ENCODE results near the gene GALR2. TPM values are rescaled to one million over a fixed set of nuclear protein-coding genes. Genes with fewer than 3 reads are reported as not detected.

Gene GALR2
- total and polyA plus RNA-seq, 2 experiments from 2014 or later = 0.18 TPM; not detected in 1

- Histone ChIP-seq H3K4me1 (ENCODE audit: insufficient read depth) (no peaks in the 10 kb centered on the region), H3K9ac (no peak overlapping the region), H3K4me2 (ENCODE audit: unreplicated experiment) (no peak overlapping the region), H3K27ac (no peak overlapping the region), H3K9me2 (ENCODE audit: insufficient read depth) (no peaks in the 10 kb centered on the region), H3K9me3 (ENCODE audit: low read depth) (no peaks in the 10 kb centered on the region), H3K79me2 (ENCODE audit: insufficient read depth) (no peaks in the 10 kb centered on the region), H3K4me3 (no peak overlapping the region), H4K20me1 (ENCODE audit: insufficient read depth) (no peaks in the 10 kb centered on the region), H2AFZ (no peak overlapping the region), H3K27me3 (replicated peaks; ENCODE audit: insufficient read depth) (no peaks in the 10 kb centered on the region), H3K36me3 (ENCODE audit: low read depth) (peaks cover 7% of the 10 kb centered on the region; the same call in 1 of the 2 replicates), H3F3A (ENCODE audit: insufficient read depth) (no peaks in the 10 kb centered on the region)
- 84% methylated on average over 17 of the region's 17 CpGs for WGBS, 2 experiments (ENCODE audit: low coverage in 1 of 2, low lambda C conversion rate in 2 of 2, missing lambda C conversion rate in 2 of 2)
- DNase-seq = no peak
- in situ Hi-C loops (cut with MboI) = no loop called here
- TF ChIP-seq EZH2 (IDR thresholded peaks at IDR 0.05; ENCODE audit: insufficient read depth, poor library complexity, severe bottlenecking) (no peak), EZH2phosphoT487 (IDR thresholded peaks at IDR 0.05; ENCODE audit: insufficient read depth, low read depth) (no peak)
These were observed 10.6 kb downstream of the GALR2 start for GRCh38 chr17:76085066-76085730.

- Histone ChIP-seq H3K9me2 (ENCODE audit: insufficient read depth) (no peaks in the 10 kb centered on the region), H4K20me1 (ENCODE audit: insufficient read depth) (no peaks in the 10 kb centered on the region), H3K9me3 (ENCODE audit: low read depth) (no peaks in the 10 kb centered on the region), H3K27ac (no peak overlapping the region), H3K79me2 (ENCODE audit: insufficient read depth) (no peaks in the 10 kb centered on the region), H2AFZ (no peak overlapping the region), H3K9ac (no peak overlapping the region), H3K4me1 (ENCODE audit: insufficient read depth) (no peaks in the 10 kb centered on the region), H3K4me3 (no peak overlapping the region), H3K36me3 (ENCODE audit: low read depth) (peaks cover 7% of the 10 kb centered on the region; the same call in 1 of the 2 replicates), H3F3A (ENCODE audit: insufficient read depth) (no peaks in the 10 kb centered on the region), H3K4me2 (ENCODE audit: unreplicated experiment) (no peak overlapping the region), H3K27me3 (replicated peaks; ENCODE audit: insufficient read depth) (no peaks in the 10 kb centered on the region)
- in situ Hi-C loops (cut with MboI) = no loop called here
- TF ChIP-seq EZH2phosphoT487 (IDR thresholded peaks at IDR 0.05; ENCODE audit: insufficient read depth, low read depth) = no peak
- no peak for TF ChIP-seq EZH2 (IDR thresholded peaks at IDR 0.05; ENCODE audit: insufficient read depth, poor library complexity, severe bottlenecking)
- DNase-seq = no peak
- WGBS, 2 experiments (ENCODE audit: low coverage in 1 of 2, low lambda C conversion rate in 2 of 2, missing lambda C conversion rate in 2 of 2) = 86 to 87% methylated on average over 12 to 13 of the region's 13 CpGs
These were observed 11.3 kb downstream of the GALR2 start for GRCh38 chr17:76085731-76086366.

GRCh38 chr17:76086384-76086783 lies 11.8 kb downstream of the GALR2 start:
- no peaks in the 10 kb centered on the region for H4K20me1 ChIP-seq (ENCODE audit: insufficient read depth)
- no peak overlapping the region for H2AFZ ChIP-seq
- no peak overlapping the region for H3K4me3 ChIP-seq
- no peak overlapping the region for H3K9ac ChIP-seq
- H3K27me3 ChIP-seq (replicated peaks; ENCODE audit: insufficient read depth) = no peaks in the 10 kb centered on the region
- no peaks in the 10 kb centered on the region for H3K9me3 ChIP-seq (ENCODE audit: low read depth)
- H3K27ac ChIP-seq = no peak overlapping the region
- H3K4me1 ChIP-seq (ENCODE audit: insufficient read depth) = no peaks in the 10 kb centered on the region
- H3K9me2 ChIP-seq (ENCODE audit: insufficient read depth) = no peaks in the 10 kb centered on the region
- WGBS, 2 experiments (ENCODE audit: low coverage in 1 of 2, low lambda C conversion rate in 2 of 2, missing lambda C conversion rate in 2 of 2) = 99% methylated on average over 8 to 9 of the region's 9 CpGs
- peaks cover 7% of the 10 kb centered on the region; the same call in 1 of the 2 replicates for H3K36me3 ChIP-seq (ENCODE audit: low read depth)
- H3K4me2 ChIP-seq (ENCODE audit: unreplicated experiment) = no peak overlapping the region
- DNase-seq = no peak
- no peaks in the 10 kb centered on the region for H3K79me2 ChIP-seq (ENCODE audit: insufficient read depth)
- no peaks in the 10 kb centered on the region for H3F3A ChIP-seq (ENCODE audit: insufficient read depth)
- TF ChIP-seq EZH2phosphoT487 (IDR thresholded peaks at IDR 0.05; ENCODE audit: insufficient read depth, low read depth) (no peak), EZH2 (IDR thresholded peaks at IDR 0.05; ENCODE audit: insufficient read depth, poor library complexity, severe bottlenecking) (no peak)
- in situ Hi-C loops (cut with MboI) = no loop called here

GRCh38 chr17:76087531-76087930 lies 12.9 kb downstream of the GALR2 start:
- Histone ChIP-seq H4K20me1 (ENCODE audit: insufficient read depth) (no peaks in the 10 kb centered on the region), H3F3A (ENCODE audit: insufficient read depth) (no peaks in the 10 kb centered on the region), H3K4me3 (no peak overlapping the region), H3K9ac (no peak overlapping the region), H3K9me3 (ENCODE audit: low read depth) (no peaks in the 10 kb centered on the region), H3K9me2 (ENCODE audit: insufficient read depth) (no peaks in the 10 kb centered on the region), H3K4me1 (ENCODE audit: insufficient read depth) (no peaks in the 10 kb centered on the region), H2AFZ (no peak overlapping the region), H3K27ac (no peak overlapping the region), H3K36me3 (ENCODE audit: low read depth) (peaks cover 7% of the 10 kb centered on the region; the same call in 1 of the 2 replicates), H3K27me3 (replicated peaks; ENCODE audit: insufficient read depth) (no peaks in the 10 kb centered on the region), H3K4me2 (ENCODE audit: unreplicated experiment) (no peak overlapping the region), H3K79me2 (ENCODE audit: insufficient read depth) (no peaks in the 10 kb centered on the region)
- no peak for DNase-seq
- WGBS, 2 experiments (ENCODE audit: low coverage in 1 of 2, low lambda C conversion rate in 2 of 2, missing lambda C conversion rate in 2 of 2) = 94 to 96% methylated on average over 11 of the region's 11 CpGs
- in situ Hi-C loops (cut with MboI) = no loop called here
- TF ChIP-seq EZH2phosphoT487 (IDR thresholded peaks at IDR 0.05; ENCODE audit: insufficient read depth, low read depth) (no peak), EZH2 (IDR thresholded peaks at IDR 0.05; ENCODE audit: insufficient read depth, poor library complexity, severe bottlenecking) (no peak)
